ENCODE results near the gene NTN5. TPM values are rescaled to one million over a fixed set of nuclear protein-coding genes. Genes with fewer than 3 reads are reported as not detected.

NTN5 gene
- total and polyA plus RNA-seq, 2 experiments from 2014 or later, result 0.52 to 0.94 TPM

DNA sequence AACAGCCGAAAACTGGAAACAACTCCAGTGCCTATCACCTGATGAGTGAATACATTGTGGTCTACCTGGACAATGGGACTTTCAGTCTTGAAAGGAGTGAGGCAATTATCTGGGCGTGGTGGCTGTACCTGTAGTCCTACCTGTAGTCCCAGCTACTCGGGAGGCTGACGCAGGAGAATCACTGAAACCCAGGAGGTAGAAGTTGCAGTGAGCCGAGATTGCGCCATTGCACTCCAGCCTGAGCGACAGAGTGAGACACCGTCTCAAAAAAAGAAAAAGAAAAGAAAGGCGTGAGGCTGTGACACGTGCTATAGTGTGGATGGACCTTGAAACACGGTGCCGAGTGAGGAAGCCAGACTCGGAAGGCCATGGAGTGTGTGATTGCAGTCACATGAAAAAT, 4.1 kb upstream of the NTN5 start (continued):
- TF ChIP-seq, protein P1, sequence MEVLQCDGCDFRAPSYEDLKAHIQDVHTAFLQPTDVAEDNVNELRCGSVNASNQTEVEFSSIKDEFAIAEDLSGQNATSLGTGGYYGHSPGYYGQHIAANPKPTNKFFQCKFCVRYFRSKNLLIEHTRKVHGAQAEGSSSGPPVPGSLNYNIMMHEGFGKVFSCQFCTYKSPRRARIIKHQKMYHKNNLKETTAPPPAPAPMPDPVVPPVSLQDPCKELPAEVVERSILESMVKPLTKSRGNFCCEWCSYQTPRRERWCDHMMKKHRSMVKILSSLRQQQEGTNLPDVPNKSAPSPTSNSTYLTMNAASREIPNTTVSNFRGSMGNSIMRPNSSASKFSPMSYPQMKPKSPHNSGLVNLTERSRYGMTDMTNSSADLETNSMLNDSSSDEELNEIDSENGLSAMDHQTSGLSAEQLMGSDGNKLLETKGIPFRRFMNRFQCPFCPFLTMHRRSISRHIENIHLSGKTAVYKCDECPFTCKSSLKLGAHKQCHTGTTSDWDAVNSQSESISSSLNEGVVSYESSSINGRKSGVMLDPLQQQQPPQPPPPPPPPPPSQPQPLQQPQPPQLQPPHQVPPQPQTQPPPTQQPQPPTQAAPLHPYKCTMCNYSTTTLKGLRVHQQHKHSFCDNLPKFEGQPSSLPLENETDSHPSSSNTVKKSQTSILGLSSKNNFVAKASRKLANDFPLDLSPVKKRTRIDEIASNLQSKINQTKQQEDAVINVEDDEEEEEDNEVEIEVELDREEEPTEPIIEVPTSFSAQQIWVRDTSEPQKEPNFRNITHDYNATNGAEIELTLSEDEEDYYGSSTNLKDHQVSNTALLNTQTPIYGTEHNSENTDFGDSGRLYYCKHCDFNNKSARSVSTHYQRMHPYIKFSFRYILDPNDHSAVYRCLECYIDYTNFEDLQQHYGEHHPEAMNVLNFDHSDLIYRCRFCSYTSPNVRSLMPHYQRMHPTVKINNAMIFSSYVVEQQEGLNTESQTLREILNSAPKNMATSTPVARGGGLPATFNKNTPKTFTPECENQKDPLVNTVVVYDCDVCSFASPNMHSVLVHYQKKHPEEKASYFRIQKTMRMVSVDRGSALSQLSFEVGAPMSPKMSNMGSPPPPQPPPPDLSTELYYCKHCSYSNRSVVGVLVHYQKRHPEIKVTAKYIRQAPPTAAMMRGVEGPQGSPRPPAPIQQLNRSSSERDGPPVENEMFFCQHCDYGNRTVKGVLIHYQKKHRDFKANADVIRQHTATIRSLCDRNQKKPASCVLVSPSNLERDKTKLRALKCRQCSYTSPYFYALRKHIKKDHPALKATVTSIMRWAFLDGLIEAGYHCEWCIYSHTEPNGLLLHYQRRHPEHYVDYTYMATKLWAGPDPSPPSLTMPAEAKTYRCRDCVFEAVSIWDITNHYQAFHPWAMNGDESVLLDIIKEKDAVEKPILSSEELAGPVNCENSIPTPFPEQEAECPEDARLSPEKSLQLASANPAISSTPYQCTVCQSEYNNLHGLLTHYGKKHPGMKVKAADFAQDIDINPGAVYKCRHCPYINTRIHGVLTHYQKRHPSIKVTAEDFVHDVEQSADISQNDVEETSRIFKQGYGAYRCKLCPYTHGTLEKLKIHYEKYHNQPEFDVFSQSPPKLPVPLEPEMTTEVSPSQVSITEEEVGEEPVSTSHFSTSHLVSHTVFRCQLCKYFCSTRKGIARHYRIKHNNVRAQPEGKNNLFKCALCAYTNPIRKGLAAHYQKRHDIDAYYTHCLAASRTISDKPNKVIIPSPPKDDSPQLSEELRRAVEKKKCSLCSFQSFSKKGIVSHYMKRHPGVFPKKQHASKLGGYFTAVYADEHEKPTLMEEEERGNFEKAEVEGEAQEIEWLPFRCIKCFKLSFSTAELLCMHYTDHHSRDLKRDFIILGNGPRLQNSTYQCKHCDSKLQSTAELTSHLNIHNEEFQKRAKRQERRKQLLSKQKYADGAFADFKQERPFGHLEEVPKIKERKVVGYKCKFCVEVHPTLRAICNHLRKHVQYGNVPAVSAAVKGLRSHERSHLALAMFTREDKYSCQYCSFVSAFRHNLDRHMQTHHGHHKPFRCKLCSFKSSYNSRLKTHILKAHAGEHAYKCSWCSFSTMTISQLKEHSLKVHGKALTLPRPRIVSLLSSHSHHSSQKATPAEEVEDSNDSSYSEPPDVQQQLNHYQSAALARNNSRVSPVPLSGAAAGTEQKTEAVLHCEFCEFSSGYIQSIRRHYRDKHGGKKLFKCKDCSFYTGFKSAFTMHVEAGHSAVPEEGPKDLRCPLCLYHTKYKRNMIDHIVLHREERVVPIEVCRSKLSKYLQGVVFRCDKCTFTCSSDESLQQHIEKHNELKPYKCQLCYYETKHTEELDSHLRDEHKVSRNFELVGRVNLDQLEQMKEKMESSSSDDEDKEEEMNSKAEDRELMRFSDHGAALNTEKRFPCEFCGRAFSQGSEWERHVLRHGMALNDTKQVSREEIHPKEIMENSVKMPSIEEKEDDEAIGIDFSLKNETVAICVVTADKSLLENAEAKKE (CRISPR knock-in tag; IDR thresholded peaks at IDR 0.05), result no peak
- TF ChIP-seq, protein P2, sequence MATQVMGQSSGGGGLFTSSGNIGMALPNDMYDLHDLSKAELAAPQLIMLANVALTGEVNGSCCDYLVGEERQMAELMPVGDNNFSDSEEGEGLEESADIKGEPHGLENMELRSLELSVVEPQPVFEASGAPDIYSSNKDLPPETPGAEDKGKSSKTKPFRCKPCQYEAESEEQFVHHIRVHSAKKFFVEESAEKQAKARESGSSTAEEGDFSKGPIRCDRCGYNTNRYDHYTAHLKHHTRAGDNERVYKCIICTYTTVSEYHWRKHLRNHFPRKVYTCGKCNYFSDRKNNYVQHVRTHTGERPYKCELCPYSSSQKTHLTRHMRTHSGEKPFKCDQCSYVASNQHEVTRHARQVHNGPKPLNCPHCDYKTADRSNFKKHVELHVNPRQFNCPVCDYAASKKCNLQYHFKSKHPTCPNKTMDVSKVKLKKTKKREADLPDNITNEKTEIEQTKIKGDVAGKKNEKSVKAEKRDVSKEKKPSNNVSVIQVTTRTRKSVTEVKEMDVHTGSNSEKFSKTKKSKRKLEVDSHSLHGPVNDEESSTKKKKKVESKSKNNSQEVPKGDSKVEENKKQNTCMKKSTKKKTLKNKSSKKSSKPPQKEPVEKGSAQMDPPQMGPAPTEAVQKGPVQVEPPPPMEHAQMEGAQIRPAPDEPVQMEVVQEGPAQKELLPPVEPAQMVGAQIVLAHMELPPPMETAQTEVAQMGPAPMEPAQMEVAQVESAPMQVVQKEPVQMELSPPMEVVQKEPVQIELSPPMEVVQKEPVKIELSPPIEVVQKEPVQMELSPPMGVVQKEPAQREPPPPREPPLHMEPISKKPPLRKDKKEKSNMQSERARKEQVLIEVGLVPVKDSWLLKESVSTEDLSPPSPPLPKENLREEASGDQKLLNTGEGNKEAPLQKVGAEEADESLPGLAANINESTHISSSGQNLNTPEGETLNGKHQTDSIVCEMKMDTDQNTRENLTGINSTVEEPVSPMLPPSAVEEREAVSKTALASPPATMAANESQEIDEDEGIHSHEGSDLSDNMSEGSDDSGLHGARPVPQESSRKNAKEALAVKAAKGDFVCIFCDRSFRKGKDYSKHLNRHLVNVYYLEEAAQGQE (IDR thresholded peaks at IDR 0.05; ENCODE audit: unreplicated experiment), result no peak
- TF ChIP-seq EZH2 (IDR thresholded peaks at IDR 0.05; ENCODE audit: low read depth, unreplicated experiment) (no peak), ZNF114 (CRISPR knock-in tag; IDR thresholded peaks at IDR 0.05) (no peak), STAT1 (IDR thresholded peaks at IDR 0.05; ENCODE audit: unreplicated experiment) (no peak), NANOG (IDR thresholded peaks at IDR 0.05; ENCODE audit: borderline replicate concordance) (no peak), JUNB (IDR thresholded peaks at IDR 0.05; ENCODE audit: unreplicated experiment) (no peak), EZH2phosphoT487 (IDR thresholded peaks at IDR 0.05; ENCODE audit: unreplicated experiment) (no peak)
- TF ChIP-seq, protein P3, sequence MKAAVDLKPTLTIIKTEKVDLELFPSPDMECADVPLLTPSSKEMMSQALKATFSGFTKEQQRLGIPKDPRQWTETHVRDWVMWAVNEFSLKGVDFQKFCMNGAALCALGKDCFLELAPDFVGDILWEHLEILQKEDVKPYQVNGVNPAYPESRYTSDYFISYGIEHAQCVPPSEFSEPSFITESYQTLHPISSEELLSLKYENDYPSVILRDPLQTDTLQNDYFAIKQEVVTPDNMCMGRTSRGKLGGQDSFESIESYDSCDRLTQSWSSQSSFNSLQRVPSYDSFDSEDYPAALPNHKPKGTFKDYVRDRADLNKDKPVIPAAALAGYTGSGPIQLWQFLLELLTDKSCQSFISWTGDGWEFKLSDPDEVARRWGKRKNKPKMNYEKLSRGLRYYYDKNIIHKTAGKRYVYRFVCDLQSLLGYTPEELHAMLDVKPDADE (IDR thresholded peaks at IDR 0.05), result no peak
